RWPE2 (cell line): ENCODE data around the gene TMTC1.

Experiments
- ATAC-seq: fragments of 200-7000 bp; cut with Tn5 transposase; 3 replicates; pipeline ENCODE4 v1.9.1; 2021; ENCODE audit warnings: low read depth
- DNase-seq: peaks from one replicate; pipeline ENCODE4 v3.0.0-alpha.2; 2020; ENCODE audit warnings: low spot score
- H3K27ac ChIP-seq: fragments of 450-650 bp; 2 replicates; pipeline ENCODE4 v1.5.1; 2017; ENCODE audit warnings: mild to moderate bottlenecking; ENCODE audit not compliant: poor library complexity, severe bottlenecking
- H3K27me3 ChIP-seq: fragments of 250-450 bp; sonication (Bioruptor Pico); 2 replicates; pipeline ENCODE4 v1.5.1; 2021; ENCODE audit warnings: mild to moderate bottlenecking, moderate library complexity; ENCODE audit not compliant: insufficient read depth, poor library complexity, severe bottlenecking
- H3K36me3 ChIP-seq: fragments of 250-450 bp; sonication (Bioruptor Pico); 2 replicates; pipeline ENCODE4 v1.5.1; 2020; ENCODE audit warnings: low read depth, mild to moderate bottlenecking, moderate library complexity
- H3K4me1 ChIP-seq: fragments of 250-450 bp; sonication (Bioruptor Pico); 2 replicates; pipeline ENCODE4 v1.5.1; 2021; ENCODE audit warnings: mild to moderate bottlenecking, moderate library complexity; ENCODE audit not compliant: insufficient read depth, poor library complexity, severe bottlenecking
- H3K4me3 ChIP-seq: fragments of 250-450 bp; sonication (Bioruptor Pico); 2 replicates; pipeline ENCODE4 v1.5.1; 2021; ENCODE audit warnings: mild to moderate bottlenecking, moderate library complexity; ENCODE audit not compliant: severe bottlenecking
- H3K9me3 ChIP-seq: fragments of 250-450 bp; sonication (Bioruptor Pico); 2 replicates; pipeline ENCODE4 v1.5.1; 2021; ENCODE audit warnings: mild to moderate bottlenecking, moderate library complexity; ENCODE audit not compliant: severe bottlenecking
- CTCF ChIP-seq: fragments of 450-650 bp; IDR thresholded peaks from one replicate; pipeline ENCODE4 v1.5.1; 2017; ENCODE audit warnings: mild to moderate bottlenecking, moderate library complexity; ENCODE audit not compliant: poor library complexity, severe bottlenecking

TMTC1 gene

GRCh38 chr12:29734305-29734704, 49.4 kb downstream of the TMTC1 start:
- H3K27me3 ChIP-seq = no peaks in the 10 kb centered on the region
- H3K4me3 ChIP-seq = no peak overlapping the region
- no peak for TF ChIP-seq CTCF
- H3K9me3 ChIP-seq = no peaks in the 10 kb centered on the region
- H3K4me1 ChIP-seq = no peaks in the 10 kb centered on the region
- ATAC-seq (no peak), DNase-seq (no peak)
- H3K36me3 ChIP-seq = no peaks in the 10 kb centered on the region
- no peak overlapping the region for H3K27ac ChIP-seq

GRCh38 chr12:29733501-29733900, 50.2 kb downstream of the TMTC1 start:
- H3K4me3 ChIP-seq = no peak overlapping the region
- H3K36me3 ChIP-seq = no peaks in the 10 kb centered on the region
- H3K27ac ChIP-seq = no peak overlapping the region
- no peaks in the 10 kb centered on the region for H3K9me3 ChIP-seq
- H3K4me1 ChIP-seq = no peaks in the 10 kb centered on the region
- DNase-seq (no peak), ATAC-seq (no peak)
- no peak for TF ChIP-seq CTCF
- no peaks in the 10 kb centered on the region for H3K27me3 ChIP-seq

- Histone ChIP-seq H3K27me3 (no peaks in the 10 kb centered on the region), H3K4me3 (no peak overlapping the region), H3K36me3 (no peaks in the 10 kb centered on the region), H3K4me1 (no peaks in the 10 kb centered on the region), H3K9me3 (no peaks in the 10 kb centered on the region), H3K27ac (no peak overlapping the region)
- no peak for TF ChIP-seq CTCF
- DNase-seq (no peak), ATAC-seq (no peak)
Measured at GRCh38 chr12:29733060-29733459, 50.7 kb downstream of the TMTC1 start.

- TF ChIP-seq CTCF = no peak
- DNase-seq = no peak
- Histone ChIP-seq H3K4me1 (no peaks in the 10 kb centered on the region), H3K9me3 (no peaks in the 10 kb centered on the region), H3K27me3 (no peaks in the 10 kb centered on the region), H3K4me3 (no peak overlapping the region), H3K36me3 (no peaks in the 10 kb centered on the region), H3K27ac (no peak overlapping the region)
- no peak for ATAC-seq
Measured at GRCh38 chr12:29732593-29732992, 51.1 kb downstream of the TMTC1 start.

- no peak for TF ChIP-seq CTCF
- ATAC-seq = no peak
- no peak overlapping the region for H3K27ac ChIP-seq
Measured at GRCh38 chr12:29732191-29732590, 51.6 kb downstream of the TMTC1 start.

More at GRCh38 chr12:29732191-29732590, 51.6 kb downstream of the TMTC1 start:
- Histone ChIP-seq H3K27me3 (no peaks in the 10 kb centered on the region), H3K9me3 (no peaks in the 10 kb centered on the region), H3K4me3 (no peak overlapping the region), H3K36me3 (no peaks in the 10 kb centered on the region), H3K4me1 (no peaks in the 10 kb centered on the region)
- DNase-seq = no peak
